HG03280 (cell line): ENCODE results near the gene GTF2IRD1.
"Not testable (repeated sequence)": the region's sequence is repeated elsewhere in the genome, so short reads cannot be mapped to it uniquely, and the experiment has no call there.

Experiments used
- ATAC-seq: cut with Tn5 transposase; IDR thresholded peaks from one replicate; pipeline ENCODE4 v1.9.1; 2021; ENCODE audit warnings: mild to moderate bottlenecking, moderate library complexity; ENCODE audit not compliant: unreplicated experiment

The GTF2IRD1 gene

GRCh38 chr7:74627661-74628411 is 174.1 kb downstream of the GTF2IRD1 start:
- ATAC-seq, result no peak

- ATAC-seq, result no peak
Observed at GRCh38 chr7:74632505-74632904, 178.8 kb downstream of the GTF2IRD1 start.

GRCh38 chr7:74633451-74633921 is 179.8 kb downstream of the GTF2IRD1 start:
- no peak for ATAC-seq

GRCh38 chr7:74637745-74638144 is 184.0 kb downstream of the GTF2IRD1 start:
- ATAC-seq, result no peak

- peak; percentile 85 for ATAC-seq
Observed at GRCh38 chr7:74650055-74650454, 196.3 kb downstream of the GTF2IRD1 start.

- not testable (repeated sequence) for ATAC-seq
Observed at GRCh38 chr7:74650493-74651132, 196.9 kb downstream of the GTF2IRD1 start.

GRCh38 chr7:74651133-74651504 is 197.4 kb downstream of the GTF2IRD1 start:
- ATAC-seq, result not testable (repeated sequence)
